HUDEP-2 (cell line): ENCODE results near the gene ARHGAP4.

ENCODE experiments used
- DNase-seq, 76 experiments: peaks; one replicate each; lab custom pipeline; 2025; ENCODE audit not compliant: unreplicated experiment in 76 of 76; lab: John Stamatoyannopoulos, UW

ARHGAP4 gene

GRCh38 chrX:153964105-153964504 lies 38.0 kb upstream of the ARHGAP4 start:
- DNase-seq = no peak

- no peak for DNase-seq
These were observed 37.5 kb upstream of the ARHGAP4 start for GRCh38 chrX:153963546-153963945.

GRCh38 chrX:153961292-153961691 lies 35.2 kb upstream of the ARHGAP4 start:
- no peak for DNase-seq

GRCh38 chrX:153960786-153961185 lies 34.7 kb upstream of the ARHGAP4 start:
- DNase-seq = no peak

GRCh38 chrX:153960077-153960476 lies 34.0 kb upstream of the ARHGAP4 start:
- DNase-seq = no peak

- no peak for DNase-seq
These were observed 33.6 kb upstream of the ARHGAP4 start for GRCh38 chrX:153959649-153960048.

GRCh38 chrX:153958605-153959004 lies 32.5 kb upstream of the ARHGAP4 start:
- no peak for DNase-seq

- no peak for DNase-seq
These were observed 31.2 kb upstream of the ARHGAP4 start for GRCh38 chrX:153957224-153957623.

GRCh38 chrX:153956044-153956907 lies 30.2 kb upstream of the ARHGAP4 start:
- DNase-seq = no peak

- DNase-seq = no peak
These were observed 29.2 kb upstream of the ARHGAP4 start for GRCh38 chrX:153955228-153955732.

- DNase-seq = no peak
These were observed 28.6 kb upstream of the ARHGAP4 start for GRCh38 chrX:153954558-153955227.

GRCh38 chrX:153953892-153954557 lies 28.0 kb upstream of the ARHGAP4 start:
- no peak for DNase-seq

- peak in 42 of 76 experiments; percentile 0 to 67 (median 28) for DNase-seq
These were observed 27.3 kb upstream of the ARHGAP4 start for GRCh38 chrX:153953342-153953830.

- no peak for DNase-seq
These were observed 26.4 kb upstream of the ARHGAP4 start for GRCh38 chrX:153952373-153953026.

- no peak for DNase-seq
These were observed 25.8 kb upstream of the ARHGAP4 start for GRCh38 chrX:153951683-153952372.

GRCh38 chrX:153950127-153950526 lies 24.1 kb upstream of the ARHGAP4 start:
- no peak for DNase-seq

- DNase-seq = no peak
These were observed 23.1 kb upstream of the ARHGAP4 start for GRCh38 chrX:153948847-153949805.

GRCh38 chrX:153948002-153948466 lies 22.0 kb upstream of the ARHGAP4 start:
- no peak for DNase-seq
